Activated CD8-positive, alpha-beta T cell treated with anti-CD3 and anti-CD28 coated beads, Interleukin-2, amount 10 ng/mL, durations not matched to agents 7 days and 5 days (primary cell): Measurements from ENCODE around the gene NBR1. TPM values are rescaled to one million over a fixed set of nuclear protein-coding genes. Genes with fewer than 3 reads are reported as not detected.
"Not testable (repeated sequence)": the region's sequence is repeated elsewhere in the genome, so short reads cannot be mapped to it uniquely, and the experiment has no call there.

Experiments
- ATAC-seq: fragments of 150-1000 bp; cut with Tn5 transposase; one replicate; pipeline ENCODE4 v1.10.0; 2021; ENCODE audit warnings: moderate library complexity
- CTCF ChIA-PET: fragments of 350-600 bp; sonication (Branson Sonifier 250); formaldehyde crosslinking; loops from one replicate; lab custom pipeline; 2021; ENCODE audit warnings: antibody characterized with exemption; lab: Charles Lee
- POLR2A ChIA-PET: fragments of 350-600 bp; sonication (Branson Sonifier 250); formaldehyde crosslinking; loops from one replicate; lab custom pipeline; 2021; ENCODE audit warnings: antibody characterized with exemption; lab: Charles Lee
- DNase-seq: peaks from one replicate; pipeline ENCODE4 v3.0.0-alpha.2; 2020
- H3K27ac Mint-ChIP-seq: one replicate; pipeline ENCODE4 v1.8.0; 2021; ENCODE audit warnings: mild to moderate bottlenecking, mixed read lengths
- H3K27me3 Mint-ChIP-seq: one replicate; pipeline ENCODE4 v1.8.0; 2021; ENCODE audit warnings: low read depth, mixed read lengths
- H3K36me3 Mint-ChIP-seq: one replicate; pipeline ENCODE4 v1.8.0; 2021; ENCODE audit warnings: low read depth, mixed read lengths
- H3K4me1 Mint-ChIP-seq: one replicate; pipeline ENCODE4 v1.8.0; 2021; ENCODE audit warnings: low read depth, mixed read lengths
- H3K4me3 Mint-ChIP-seq: one replicate; pipeline ENCODE4 v1.8.0; 2021; ENCODE audit warnings: mild to moderate bottlenecking, mixed read lengths
- H3K9me3 Mint-ChIP-seq: one replicate; pipeline ENCODE4 v1.8.0; 2022; ENCODE audit warnings: mixed read lengths; ENCODE audit not compliant: insufficient read depth
- total RNA-seq, 2 experiments: library from RNA; stranded (reverse); gene quantifications; one replicate each; pipeline ENCODE4 v1.2.3, GENCODE V29; 2021

Gene NBR1
- total RNA-seq, 2 experiments from 2014 or later, result 40.9 to 41.3 TPM

DNA sequence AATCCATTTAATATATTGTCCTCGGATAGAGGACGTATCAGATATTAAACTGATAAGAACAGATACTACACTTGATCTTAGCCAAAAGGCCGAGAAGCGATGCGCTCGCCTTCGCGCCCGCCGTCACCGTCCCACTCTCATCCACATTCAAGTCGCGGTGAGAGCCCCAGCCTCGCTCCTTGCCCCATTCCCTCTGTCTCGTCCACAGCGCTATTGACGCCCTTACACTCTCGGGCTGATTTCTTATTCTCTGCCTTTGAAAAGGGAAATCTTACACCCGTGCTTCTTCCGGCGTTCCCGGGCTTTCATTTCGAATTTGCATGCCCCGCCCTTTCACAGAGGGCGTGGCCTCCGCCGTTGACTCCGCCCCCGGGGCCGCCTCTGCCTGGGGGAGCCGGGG lies 62.9 kb downstream of the NBR1 start, which contains the start of gene RNU2-1:
RNU2-1 (minus strand) TSS at position 101 of the 400 bp plus-strand sequence.
- CTCF ChIA-PET, H3K4me3 Mint-ChIP-seq, H3K27me3 Mint-ChIP-seq, ATAC-seq, POLR2A ChIA-PET, H3K4me1 Mint-ChIP-seq, H3K9me3 Mint-ChIP-seq, H3K36me3 Mint-ChIP-seq, DNase-seq, H3K27ac Mint-ChIP-seq: not testable (repeated sequence)

DNA sequence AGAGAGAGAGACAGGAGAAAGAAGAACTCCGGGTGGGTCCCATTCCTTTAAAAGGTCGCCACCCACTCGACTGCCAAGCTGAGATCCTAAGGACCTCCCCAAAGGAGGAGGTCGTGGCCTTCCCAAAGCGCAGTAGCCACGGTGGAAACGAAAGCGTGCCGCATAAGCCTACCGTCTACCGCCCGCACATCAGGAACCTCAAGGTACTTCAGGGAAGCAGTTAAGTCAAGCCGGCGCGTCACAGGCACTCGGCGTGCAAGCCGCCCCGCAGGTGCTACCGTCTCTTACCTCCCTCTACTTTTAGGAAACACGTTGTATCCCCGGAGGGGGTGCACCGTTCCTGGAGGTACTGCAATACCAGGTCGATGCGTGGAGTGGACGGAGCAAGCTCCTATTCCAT lies 68.6 kb downstream of the NBR1 start:
- H3K4me1 Mint-ChIP-seq, CTCF ChIA-PET, H3K27ac Mint-ChIP-seq, POLR2A ChIA-PET, DNase-seq, H3K27me3 Mint-ChIP-seq, H3K9me3 Mint-ChIP-seq, H3K4me3 Mint-ChIP-seq, H3K36me3 Mint-ChIP-seq: not testable (repeated sequence)
- ATAC-seq, result peak; percentile 42

DNA sequence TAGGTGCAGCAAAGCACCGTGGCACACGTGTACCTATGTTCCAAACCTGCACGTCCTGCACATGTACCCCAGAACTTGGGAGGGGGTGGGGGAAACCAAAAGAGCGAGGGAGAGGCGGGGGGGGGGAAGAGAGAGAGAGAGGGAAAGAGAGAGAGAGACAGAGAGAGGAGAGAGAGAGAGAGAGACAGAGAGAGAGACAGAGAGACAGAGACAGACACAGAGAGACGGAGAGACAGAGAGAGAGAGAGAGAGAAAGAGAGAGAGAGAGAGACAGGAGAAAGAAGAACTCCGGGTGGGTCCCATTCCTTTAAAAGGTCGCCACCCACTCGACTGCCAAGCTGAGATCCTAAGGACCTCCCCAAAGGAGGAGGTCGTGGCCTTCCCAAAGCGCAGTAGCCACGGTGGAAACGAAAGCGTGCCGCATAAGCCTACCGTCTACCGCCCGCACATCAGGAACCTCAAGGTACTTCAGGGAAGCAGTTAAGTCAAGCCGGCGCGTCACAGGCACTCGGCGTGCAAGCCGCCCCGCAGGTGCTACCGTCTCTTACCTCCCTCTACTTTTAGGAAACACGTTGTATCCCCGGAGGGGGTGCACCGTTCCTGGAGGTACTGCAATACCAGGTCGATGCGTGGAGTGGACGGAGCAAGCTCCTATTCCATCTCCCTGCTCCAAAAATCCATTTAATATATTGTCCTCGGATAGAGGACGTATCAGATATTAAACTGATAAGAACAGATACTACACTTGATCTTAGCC lies 69.8 kb downstream of the NBR1 start:
- H3K4me1 Mint-ChIP-seq, DNase-seq: not testable (repeated sequence)

DNA sequence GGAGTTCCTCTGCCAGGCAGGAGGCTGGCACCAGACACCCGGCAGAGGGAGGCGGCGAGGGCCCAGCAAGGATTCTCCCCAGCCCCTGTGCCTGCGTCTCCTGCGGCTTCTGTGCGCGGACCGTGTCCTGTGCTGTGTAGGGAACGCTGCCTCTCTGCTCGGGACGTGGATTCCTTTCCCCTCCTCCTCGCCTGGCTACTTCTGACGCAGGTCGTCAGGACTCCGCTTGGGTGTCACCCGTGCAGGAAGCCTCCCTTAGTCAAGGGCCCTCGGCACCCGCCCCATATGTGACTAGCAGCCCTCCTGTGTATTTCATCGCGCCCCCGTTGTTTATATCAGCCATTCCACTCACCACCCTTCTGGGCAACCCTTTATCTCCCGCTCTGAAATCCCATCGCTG lies 75.4 kb downstream of the NBR1 start:
- H3K4me3 Mint-ChIP-seq, H3K36me3 Mint-ChIP-seq, POLR2A ChIA-PET, H3K4me1 Mint-ChIP-seq, H3K27me3 Mint-ChIP-seq, H3K27ac Mint-ChIP-seq, ATAC-seq, CTCF ChIA-PET, DNase-seq, H3K9me3 Mint-ChIP-seq: not testable (repeated sequence)

More for the DNA sequence above, 69.8 kb downstream of the NBR1 start:
- CTCF ChIA-PET, POLR2A ChIA-PET, H3K4me3 Mint-ChIP-seq, H3K27me3 Mint-ChIP-seq, H3K9me3 Mint-ChIP-seq, H3K27ac Mint-ChIP-seq, H3K36me3 Mint-ChIP-seq: not testable (repeated sequence)
- ATAC-seq, result peak; percentile 42

Other genes starting within 250 kb of the NBR1 start
- gene AARSD1, start 206.8 kb upstream of the NBR1 start, total RNA-seq, result 10 to 100 TPM; 37.6 to 38.3 TPM
- gene PTGES3L, start 191.1 kb upstream of the NBR1 start, total RNA-seq, result under 1 TPM; 0.37 to 0.86 TPM
- gene RUNDC1, start 190.6 kb upstream of the NBR1 start, total RNA-seq, result 10 to 100 TPM; 16.2 to 16.8 TPM
- gene RPL27, start 172.8 kb upstream of the NBR1 start, total RNA-seq, result 100 to 1,000 TPM; 949 to 980 TPM
- gene IFI35, start 164.4 kb upstream of the NBR1 start, total RNA-seq, result 100 to 1,000 TPM; 107 to 110 TPM
- 10 to 100 TPM; 14.6 to 19.2 TPM for gene VAT1, start 148.8 kb upstream of the NBR1 start, total RNA-seq
- gene RND2, start 146.0 kb upstream of the NBR1 start, total RNA-seq, result not detected
- 10 to 100 TPM; 77.2 to 85.3 TPM for gene BRCA1, start 45.9 kb upstream of the NBR1 start, total RNA-seq
- 10 to 100 TPM; 10.1 to 12.4 TPM for gene TMEM106A, start 40.7 kb downstream of the NBR1 start, total RNA-seq
- gene CCDC200, start 57.4 kb downstream of the NBR1 start, total RNA-seq, result not detected
- 1,000 to 10,000 TPM; 4,963 to 6,708 TPM for gene RNU2-1, start 62.8 kb downstream of the NBR1 start, total RNA-seq
- gene ARL4D, start 227.8 kb downstream of the NBR1 start, total RNA-seq, result 1 to 10 TPM; 2.9 to 4.2 TPM